ENCODE measurements around the gene CHP1.
A peak's percentile ranks its signal among the peaks of the same experiment; 100 is the strongest.
"Not testable (repeated sequence)": the region's sequence is repeated elsewhere in the genome, so short reads cannot be mapped to it uniquely, and the experiment has no call there.

CHP1 gene

GRCh38 chr15:41251411-41251810, 20.3 kb downstream of the CHP1 start:
- in situ Hi-C loops (cut with MboI; ENCODE audit: low pct_unique_long_range_greater_than_20kb, low sequenced_read_pairs, unreplicated experiment): no loop called here
- TF ChIP-seq, protein P1, sequence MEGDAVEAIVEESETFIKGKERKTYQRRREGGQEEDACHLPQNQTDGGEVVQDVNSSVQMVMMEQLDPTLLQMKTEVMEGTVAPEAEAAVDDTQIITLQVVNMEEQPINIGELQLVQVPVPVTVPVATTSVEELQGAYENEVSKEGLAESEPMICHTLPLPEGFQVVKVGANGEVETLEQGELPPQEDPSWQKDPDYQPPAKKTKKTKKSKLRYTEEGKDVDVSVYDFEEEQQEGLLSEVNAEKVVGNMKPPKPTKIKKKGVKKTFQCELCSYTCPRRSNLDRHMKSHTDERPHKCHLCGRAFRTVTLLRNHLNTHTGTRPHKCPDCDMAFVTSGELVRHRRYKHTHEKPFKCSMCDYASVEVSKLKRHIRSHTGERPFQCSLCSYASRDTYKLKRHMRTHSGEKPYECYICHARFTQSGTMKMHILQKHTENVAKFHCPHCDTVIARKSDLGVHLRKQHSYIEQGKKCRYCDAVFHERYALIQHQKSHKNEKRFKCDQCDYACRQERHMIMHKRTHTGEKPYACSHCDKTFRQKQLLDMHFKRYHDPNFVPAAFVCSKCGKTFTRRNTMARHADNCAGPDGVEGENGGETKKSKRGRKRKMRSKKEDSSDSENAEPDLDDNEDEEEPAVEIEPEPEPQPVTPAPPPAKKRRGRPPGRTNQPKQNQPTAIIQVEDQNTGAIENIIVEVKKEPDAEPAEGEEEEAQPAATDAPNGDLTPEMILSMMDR (IDR thresholded peaks at IDR 0.05; ENCODE audit: extremely low read depth, insufficient read depth, missing control alignments): no peak
- DNase-seq (ENCODE audit: low spot score): no peak

DNA sequence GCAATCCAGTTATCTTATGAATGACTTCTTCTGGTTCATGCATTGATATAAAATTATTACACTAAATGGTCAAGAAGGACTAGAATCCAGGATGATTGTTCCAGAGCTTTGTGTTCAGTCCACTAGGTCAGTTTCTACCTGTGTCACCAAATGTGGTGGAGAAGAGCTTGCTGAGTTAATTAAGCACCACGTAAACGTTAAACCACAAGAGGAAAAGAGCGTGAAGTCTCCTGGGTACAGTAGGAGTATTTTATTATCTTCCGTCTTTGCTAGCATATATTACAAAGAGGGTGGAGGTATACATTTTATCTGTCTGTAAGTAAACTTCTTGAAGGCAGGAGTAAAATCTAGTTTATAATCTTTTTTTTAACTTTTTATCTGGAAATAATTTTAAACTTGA, 23.5 kb downstream of the CHP1 start:
- TF ChIP-seq, protein P1 (IDR thresholded peaks at IDR 0.05; ENCODE audit: extremely low read depth, insufficient read depth, missing control alignments): no peak
- in situ Hi-C loops (cut with MboI; ENCODE audit: low pct_unique_long_range_greater_than_20kb, low sequenced_read_pairs, unreplicated experiment): no loop called here
- no peak for DNase-seq (ENCODE audit: low spot score)

- in situ Hi-C loops (cut with MboI; ENCODE audit: low pct_unique_long_range_greater_than_20kb, low sequenced_read_pairs, unreplicated experiment): no loop called here
- TF ChIP-seq, protein P1 (IDR thresholded peaks at IDR 0.05; ENCODE audit: extremely low read depth, insufficient read depth, missing control alignments): no peak
- no peak for DNase-seq (ENCODE audit: low spot score)
These were observed 25.0 kb downstream of the CHP1 start for GRCh38 chr15:41256103-41256502.

- no peak for DNase-seq (ENCODE audit: low spot score)
- in situ Hi-C loops (cut with MboI; ENCODE audit: low pct_unique_long_range_greater_than_20kb, low sequenced_read_pairs, unreplicated experiment): no loop called here
- TF ChIP-seq, protein P1 (IDR thresholded peaks at IDR 0.05; ENCODE audit: extremely low read depth, insufficient read depth, missing control alignments): no peak
These were observed 25.5 kb downstream of the CHP1 start for GRCh38 chr15:41256577-41257038.

GRCh38 chr15:41258750-41259471, 27.8 kb downstream of the CHP1 start:
- TF ChIP-seq, protein P1 (IDR thresholded peaks at IDR 0.05; ENCODE audit: extremely low read depth, insufficient read depth, missing control alignments): no peak
- in situ Hi-C loops (cut with MboI; ENCODE audit: low pct_unique_long_range_greater_than_20kb, low sequenced_read_pairs, unreplicated experiment): no loop called here
- DNase-seq (ENCODE audit: low spot score): peak; percentile 34

DNA sequence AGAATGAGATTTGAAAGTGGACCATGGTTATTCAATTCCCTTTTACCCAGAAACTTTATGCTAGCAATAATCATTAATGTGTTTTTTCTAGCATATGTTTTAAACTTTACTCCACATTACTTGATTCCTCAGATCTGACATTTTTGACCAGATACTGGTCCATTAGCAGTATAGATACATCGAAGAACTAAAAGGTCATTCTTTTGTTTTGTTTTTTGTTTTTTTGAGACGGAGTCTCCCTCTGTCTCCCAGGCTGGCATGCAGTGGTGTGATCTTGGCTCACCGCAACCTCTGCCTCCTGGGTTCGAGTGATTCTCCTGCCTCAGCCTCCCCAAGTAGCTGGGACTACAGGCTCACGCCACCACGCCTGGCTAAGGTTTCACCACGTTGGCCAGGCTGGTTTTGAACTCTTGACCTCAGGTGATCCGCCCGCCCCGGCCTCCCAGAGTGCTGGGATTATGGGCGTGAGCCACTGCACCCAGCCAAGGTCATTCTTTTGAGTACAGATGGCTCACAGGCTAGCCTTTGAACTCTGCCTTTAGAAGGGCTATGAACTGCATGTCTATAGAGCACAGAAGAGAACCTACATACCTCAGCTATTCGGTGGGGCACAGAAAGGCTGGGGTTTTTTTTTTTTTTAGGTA, 28.6 kb downstream of the CHP1 start:
- in situ Hi-C loops (cut with MboI; ENCODE audit: low pct_unique_long_range_greater_than_20kb, low sequenced_read_pairs, unreplicated experiment): no loop called here
- no peak for DNase-seq (ENCODE audit: low spot score)
- TF ChIP-seq, protein P1 (IDR thresholded peaks at IDR 0.05; ENCODE audit: extremely low read depth, insufficient read depth, missing control alignments): no peak

DNA sequence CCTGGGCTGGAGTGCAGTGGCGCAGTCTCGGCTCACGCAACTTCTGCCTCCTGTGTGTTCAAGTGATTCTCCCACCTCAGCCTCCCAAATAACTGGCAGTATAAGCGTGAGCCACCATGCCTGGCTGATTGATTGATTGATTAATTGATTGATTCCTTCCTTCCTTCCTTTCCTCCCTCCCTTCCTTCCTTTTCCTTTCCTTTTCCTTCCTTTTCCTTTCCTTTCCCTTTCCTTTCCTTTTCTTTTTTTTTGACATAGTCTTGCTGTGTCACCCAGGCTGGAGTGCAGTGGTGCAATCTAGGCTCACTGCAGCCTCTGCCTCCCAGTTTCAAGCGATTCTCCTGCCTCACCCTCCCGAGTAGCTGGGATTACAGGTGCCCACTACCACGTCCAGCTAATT, 29.9 kb downstream of the CHP1 start:
- DNase-seq (ENCODE audit: low spot score); in situ Hi-C loops (cut with MboI; ENCODE audit: low pct_unique_long_range_greater_than_20kb, low sequenced_read_pairs, unreplicated experiment): not testable (repeated sequence)
